GM23338 (cell line): ENCODE results near the gene LRP1-AS. TPM values are rescaled to one million over a fixed set of nuclear protein-coding genes. Genes with fewer than 3 reads are reported as not detected.

ENCODE experiments used
- ATAC-seq: fragments of 200-7000 bp; cut with Tn5 transposase; 3 replicates; pipeline ENCODE4 v1.9.1; 2020
- DNase-seq: peaks from one replicate; pipeline ENCODE4 v3.0.0-alpha.2; 2015; ENCODE audit warnings: low spot score
- H2AFZ ChIP-seq: fragments of 200-600 bp; sonication (generic); 2 replicates; pipeline ENCODE4 v1.8.0; 2016; ENCODE audit warnings: antibody characterized with exemption, mild to moderate bottlenecking, moderate library complexity
- H3F3A ChIP-seq: fragments of 200-600 bp; sonication (generic); replicated peaks from 2 replicates; pipeline ENCODE4 v1.8.0; 2017; ENCODE audit warnings: antibody characterized with exemption, mixed run types, low read depth
- H3K27ac ChIP-seq: fragments of 200-600 bp; sonication (generic); 2 replicates; pipeline ENCODE4 v1.6.1; 2016; ENCODE audit warnings: low read depth
- H3K27me3 ChIP-seq: fragments of 200-600 bp; sonication (generic); 2 replicates; pipeline ENCODE4 v1.8.0; 2016; ENCODE audit warnings: mild to moderate bottlenecking, mixed run types, moderate library complexity; ENCODE audit not compliant: insufficient read depth
- H3K36me3 ChIP-seq: fragments of 200-600 bp; sonication (generic); 2 replicates; pipeline ENCODE4 v1.8.0; 2016; ENCODE audit warnings: mild to moderate bottlenecking; ENCODE audit not compliant: insufficient read depth
- H3K4me1 ChIP-seq: fragments of 200-600 bp; sonication (generic); 2 replicates; pipeline ENCODE4 v1.8.0; 2016; ENCODE audit warnings: mild to moderate bottlenecking, moderate library complexity; ENCODE audit not compliant: insufficient read depth
- H3K4me2 ChIP-seq: fragments of 200-600 bp; sonication (generic); 2 replicates; pipeline ENCODE4 v1.7.1; 2017; ENCODE audit warnings: mixed run types
- H3K4me3 ChIP-seq: fragments of 200-600 bp; sonication (generic); 2 replicates; pipeline ENCODE4 v1.6.1; 2016; ENCODE audit warnings: mixed run types
- H3K79me2 ChIP-seq: fragments of 200-600 bp; sonication (generic); replicated peaks from 2 replicates; pipeline ENCODE4 v1.8.0; 2017; ENCODE audit warnings: mild to moderate bottlenecking; ENCODE audit not compliant: insufficient read depth
- H3K9me2 ChIP-seq: fragments of 200-600 bp; sonication (generic); 2 replicates; pipeline ENCODE4 v1.8.0; 2017; ENCODE audit not compliant: insufficient read depth
- H4K20me1 ChIP-seq: fragments of 200-600 bp; sonication (generic); replicated peaks from 2 replicates; pipeline ENCODE4 v1.8.0; 2017; ENCODE audit warnings: mild to moderate bottlenecking; ENCODE audit not compliant: insufficient read depth
- H3K27ac Mint-ChIP-seq: 2 replicates; pipeline ENCODE4 v1.8.0; 2020; ENCODE audit warnings: inconsistent platforms, mild to moderate bottlenecking, moderate library complexity, mixed read lengths
- H3K27me3 Mint-ChIP-seq: 3 replicates; pipeline ENCODE4 v1.8.0; 2022; ENCODE audit warnings: low read depth, mild to moderate bottlenecking, moderate library complexity, mixed read lengths, inconsistent platforms; ENCODE audit not compliant: insufficient read depth, poor library complexity
- H3K36me3 Mint-ChIP-seq: 3 replicates; pipeline ENCODE4 v1.8.0; 2021; ENCODE audit warnings: low read depth, mild to moderate bottlenecking, inconsistent platforms, moderate library complexity, mixed read lengths
- H3K4me1 Mint-ChIP-seq: 3 replicates; pipeline ENCODE4 v1.8.0; 2020; ENCODE audit warnings: mild to moderate bottlenecking, inconsistent platforms, mixed read lengths
- H3K4me3 Mint-ChIP-seq: 3 replicates; pipeline ENCODE4 v1.8.0; 2021; ENCODE audit warnings: moderate library complexity, mild to moderate bottlenecking, inconsistent platforms, mixed read lengths
- H3K9me3 Mint-ChIP-seq: 3 replicates; pipeline ENCODE4 v1.8.0; 2020; ENCODE audit warnings: moderate library complexity, mild to moderate bottlenecking, inconsistent platforms, mixed read lengths
- CREB1 ChIP-seq: fragments of 250-450 bp; sonication (Bioruptor Pico); IDR thresholded peaks from 2 replicates; pipeline ENCODE4 v1.5.0; 2020; ENCODE audit warnings: low read depth, mild to moderate bottlenecking, moderate library complexity
- EZH2 ChIP-seq: fragments of 200-600 bp; sonication (generic); IDR thresholded peaks from one replicate; pipeline ENCODE4 v1.8.0; 2017; ENCODE audit warnings: antibody characterized with exemption, mild to moderate bottlenecking, low read depth; ENCODE audit not compliant: unreplicated experiment
- EZH2phosphoT487 ChIP-seq: fragments of 200-600 bp; sonication (generic); IDR thresholded peaks from one replicate; pipeline ENCODE4 v1.8.1; 2018; ENCODE audit warnings: antibody characterized with exemption; ENCODE audit not compliant: unreplicated experiment
- JUNB ChIP-seq: IDR thresholded peaks from one replicate; pipeline ENCODE4 v1.6.1; 2016; ENCODE audit warnings: antibody characterized with exemption; ENCODE audit not compliant: unreplicated experiment
- NANOG ChIP-seq: IDR thresholded peaks from 2 replicates; pipeline ENCODE4 v1.6.1; 2016; ENCODE audit warnings: antibody characterized with exemption, borderline replicate concordance
- POLR2AphosphoS5 ChIP-seq: IDR thresholded peaks from 2 replicates; pipeline ENCODE4 v1.6.1; 2016; ENCODE audit warnings: antibody characterized with exemption, low read depth
- STAT1 ChIP-seq: IDR thresholded peaks from one replicate; pipeline ENCODE4 v1.6.1; 2016; ENCODE audit warnings: antibody characterized with exemption; ENCODE audit not compliant: unreplicated experiment
- ZNF114 ChIP-seq: fragments of 250-450 bp; sonication (Bioruptor Pico); IDR thresholded peaks from 2 replicates; pipeline ENCODE4 v1.5.0; 2020; ENCODE audit warnings: mild to moderate bottlenecking, moderate library complexity
- ZNF331 ChIP-seq: fragments of 250-450 bp; sonication (Bioruptor Pico); IDR thresholded peaks from 2 replicates; pipeline ENCODE4 v1.5.0; 2020; ENCODE audit warnings: low read depth, mild to moderate bottlenecking, moderate library complexity
- polyA plus RNA-seq: library from polyadenylated mRNA; unstranded; fragments of >200 nt; fragmentation: Nextera tagmentation; extraction: Ambion mirVana; gene quantifications from 2 replicates; pipeline ENCODE4 v1.2.1, GENCODE V29; 2016
- total RNA-seq: library from RNA; depleted of rRNA; stranded (reverse); fragments of >200 nt; shearing (Covaris generic); gene quantifications from 2 replicates; pipeline ENCODE4 v1.2.3, GENCODE V29; 2014
- TF ChIP-seq, protein P1 (sequence below): IDR thresholded peaks from one replicate; pipeline ENCODE4 v1.6.1; 2018; ENCODE audit warnings: antibody characterized with exemption; ENCODE audit not compliant: unreplicated experiment
- TF ChIP-seq, protein P2 (sequence below): IDR thresholded peaks from 2 replicates; pipeline ENCODE4 v1.6.1; 2016; ENCODE audit warnings: antibody characterized with exemption
- TF ChIP-seq, protein P3 (sequence below), 2 experiments: fragments of 200-600 bp in 1 of 2; sonication (generic) in 1 of 2; conservative IDR thresholded peaks; 2 replicates each; pipeline versions ENCODE4 v1.5.1 to v1.6.1; 2016 to 2017; ENCODE audit warnings: antibody characterized with exemption in 2 of 2, low read depth in 2 of 2, mild to moderate bottlenecking in 2 of 2, moderate library complexity in 1 of 2

LRP1-AS gene
- total and polyA plus RNA-seq, 2 experiments from 2014 or later = 0.86 TPM; not detected in 1

DNA sequence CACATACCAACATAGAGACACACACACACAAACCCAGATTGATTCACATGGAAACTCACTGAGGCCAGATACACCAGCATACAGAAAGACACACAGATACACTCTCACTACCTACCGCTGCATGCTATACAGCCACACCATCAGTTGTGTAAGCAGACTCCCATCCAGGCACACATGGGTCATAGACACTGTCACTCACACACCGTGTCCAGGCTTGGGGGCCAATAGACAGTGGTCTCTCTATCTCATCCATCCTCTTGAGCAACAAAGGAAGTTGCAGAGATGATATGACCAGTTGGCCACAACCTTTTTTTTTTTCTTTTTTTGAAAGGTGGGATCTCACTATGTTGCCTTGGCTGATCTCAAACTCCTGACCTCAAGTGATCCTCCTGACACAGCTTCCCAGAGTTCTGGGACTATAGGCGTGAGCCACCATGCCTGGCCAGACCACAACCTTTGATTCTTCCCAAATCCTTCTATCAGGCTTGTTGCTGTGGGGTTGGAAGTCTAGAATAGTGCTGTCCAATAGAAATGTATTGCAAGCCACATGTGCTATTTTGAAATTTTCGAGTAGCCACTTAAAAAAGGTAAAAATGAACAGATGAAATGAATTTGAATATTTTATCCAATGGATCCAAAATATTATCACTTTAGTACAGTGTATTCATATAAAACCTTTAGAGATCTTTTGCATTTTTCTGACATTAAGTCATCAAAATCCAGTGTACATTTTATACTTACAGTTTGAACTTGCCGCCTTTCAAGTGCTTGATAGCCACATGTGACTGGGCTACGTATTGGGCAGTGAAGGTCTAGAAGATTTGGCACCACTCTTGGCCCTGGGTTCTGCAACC is 7.4 kb downstream of the LRP1-AS start:
- H3K36me3 ChIP-seq = peaks cover 21% of the 10 kb centered on the region
- H3K27ac Mint-ChIP-seq = no peak overlapping the region

More for the DNA sequence above, 7.4 kb downstream of the LRP1-AS start:
- ATAC-seq = no peak
- Histone ChIP-seq H3K9me2 (no peaks in the 10 kb centered on the region), H2AFZ (no peak overlapping the region), H3K27me3 (no peaks in the 10 kb centered on the region), H3K79me2 (peaks cover 48% of the 10 kb centered on the region), H3F3A (0 out of 2 replicates have a peak, but pooled peaks cover 5% of the 10 kb centered on the region), H3K27ac (no peak overlapping the region), H3K4me2 (no peak overlapping the region), H3K4me3 (no peak overlapping the region), H3K4me1 (peaks cover 7% of the 10 kb centered on the region), H4K20me1 (peaks cover 20% of the 10 kb centered on the region)
- Mint-ChIP-seq H3K36me3 (peaks cover 72% of the 10 kb centered on the region), H3K9me3 (no peaks in the 10 kb centered on the region), H3K4me3 (no peak overlapping the region), H3K4me1 (peaks cover 29% of the 10 kb centered on the region), H3K27me3 (peaks cover 10% of the 10 kb centered on the region)
- DNase-seq = no peak
- TF ChIP-seq EZH2phosphoT487 = no peak
- TF ChIP-seq STAT1 = no peak
- no peak for TF ChIP-seq ZNF331
- TF ChIP-seq, protein P1, sequence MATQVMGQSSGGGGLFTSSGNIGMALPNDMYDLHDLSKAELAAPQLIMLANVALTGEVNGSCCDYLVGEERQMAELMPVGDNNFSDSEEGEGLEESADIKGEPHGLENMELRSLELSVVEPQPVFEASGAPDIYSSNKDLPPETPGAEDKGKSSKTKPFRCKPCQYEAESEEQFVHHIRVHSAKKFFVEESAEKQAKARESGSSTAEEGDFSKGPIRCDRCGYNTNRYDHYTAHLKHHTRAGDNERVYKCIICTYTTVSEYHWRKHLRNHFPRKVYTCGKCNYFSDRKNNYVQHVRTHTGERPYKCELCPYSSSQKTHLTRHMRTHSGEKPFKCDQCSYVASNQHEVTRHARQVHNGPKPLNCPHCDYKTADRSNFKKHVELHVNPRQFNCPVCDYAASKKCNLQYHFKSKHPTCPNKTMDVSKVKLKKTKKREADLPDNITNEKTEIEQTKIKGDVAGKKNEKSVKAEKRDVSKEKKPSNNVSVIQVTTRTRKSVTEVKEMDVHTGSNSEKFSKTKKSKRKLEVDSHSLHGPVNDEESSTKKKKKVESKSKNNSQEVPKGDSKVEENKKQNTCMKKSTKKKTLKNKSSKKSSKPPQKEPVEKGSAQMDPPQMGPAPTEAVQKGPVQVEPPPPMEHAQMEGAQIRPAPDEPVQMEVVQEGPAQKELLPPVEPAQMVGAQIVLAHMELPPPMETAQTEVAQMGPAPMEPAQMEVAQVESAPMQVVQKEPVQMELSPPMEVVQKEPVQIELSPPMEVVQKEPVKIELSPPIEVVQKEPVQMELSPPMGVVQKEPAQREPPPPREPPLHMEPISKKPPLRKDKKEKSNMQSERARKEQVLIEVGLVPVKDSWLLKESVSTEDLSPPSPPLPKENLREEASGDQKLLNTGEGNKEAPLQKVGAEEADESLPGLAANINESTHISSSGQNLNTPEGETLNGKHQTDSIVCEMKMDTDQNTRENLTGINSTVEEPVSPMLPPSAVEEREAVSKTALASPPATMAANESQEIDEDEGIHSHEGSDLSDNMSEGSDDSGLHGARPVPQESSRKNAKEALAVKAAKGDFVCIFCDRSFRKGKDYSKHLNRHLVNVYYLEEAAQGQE = no peak
- no peak for TF ChIP-seq EZH2
- TF ChIP-seq, protein P2, sequence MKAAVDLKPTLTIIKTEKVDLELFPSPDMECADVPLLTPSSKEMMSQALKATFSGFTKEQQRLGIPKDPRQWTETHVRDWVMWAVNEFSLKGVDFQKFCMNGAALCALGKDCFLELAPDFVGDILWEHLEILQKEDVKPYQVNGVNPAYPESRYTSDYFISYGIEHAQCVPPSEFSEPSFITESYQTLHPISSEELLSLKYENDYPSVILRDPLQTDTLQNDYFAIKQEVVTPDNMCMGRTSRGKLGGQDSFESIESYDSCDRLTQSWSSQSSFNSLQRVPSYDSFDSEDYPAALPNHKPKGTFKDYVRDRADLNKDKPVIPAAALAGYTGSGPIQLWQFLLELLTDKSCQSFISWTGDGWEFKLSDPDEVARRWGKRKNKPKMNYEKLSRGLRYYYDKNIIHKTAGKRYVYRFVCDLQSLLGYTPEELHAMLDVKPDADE = no peak
- TF ChIP-seq, protein P3, sequence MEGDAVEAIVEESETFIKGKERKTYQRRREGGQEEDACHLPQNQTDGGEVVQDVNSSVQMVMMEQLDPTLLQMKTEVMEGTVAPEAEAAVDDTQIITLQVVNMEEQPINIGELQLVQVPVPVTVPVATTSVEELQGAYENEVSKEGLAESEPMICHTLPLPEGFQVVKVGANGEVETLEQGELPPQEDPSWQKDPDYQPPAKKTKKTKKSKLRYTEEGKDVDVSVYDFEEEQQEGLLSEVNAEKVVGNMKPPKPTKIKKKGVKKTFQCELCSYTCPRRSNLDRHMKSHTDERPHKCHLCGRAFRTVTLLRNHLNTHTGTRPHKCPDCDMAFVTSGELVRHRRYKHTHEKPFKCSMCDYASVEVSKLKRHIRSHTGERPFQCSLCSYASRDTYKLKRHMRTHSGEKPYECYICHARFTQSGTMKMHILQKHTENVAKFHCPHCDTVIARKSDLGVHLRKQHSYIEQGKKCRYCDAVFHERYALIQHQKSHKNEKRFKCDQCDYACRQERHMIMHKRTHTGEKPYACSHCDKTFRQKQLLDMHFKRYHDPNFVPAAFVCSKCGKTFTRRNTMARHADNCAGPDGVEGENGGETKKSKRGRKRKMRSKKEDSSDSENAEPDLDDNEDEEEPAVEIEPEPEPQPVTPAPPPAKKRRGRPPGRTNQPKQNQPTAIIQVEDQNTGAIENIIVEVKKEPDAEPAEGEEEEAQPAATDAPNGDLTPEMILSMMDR (conservative IDR thresholded peaks at IDR 0.05; ENCODE audit: low read depth in 2 of 2) = no peak
- no peak for TF ChIP-seq CREB1 (CRISPR knock-in tag)
- no peak for TF ChIP-seq POLR2AphosphoS5
- no peak for TF ChIP-seq ZNF114 (CRISPR knock-in tag)
- no peak for TF ChIP-seq JUNB
- TF ChIP-seq NANOG = no peak
